DND-41 (cell line): ENCODE measurements around the gene CEP164.

Experiments used
- CTCF ChIP-seq: IDR thresholded peaks from 2 replicates; pipeline ENCODE4 v1.5.1; 2012; ENCODE audit warnings: borderline replicate concordance, low read length, moderate library complexity, mild to moderate bottlenecking; ENCODE audit not compliant: poor library complexity, severe bottlenecking; ENCODE audit errors: extremely low read depth
- EZH2 ChIP-seq: IDR thresholded peaks from 3 replicates; pipeline ENCODE4 v1.6.1; 2012; ENCODE audit warnings: borderline replicate concordance, low read depth, mild to moderate bottlenecking, moderate library complexity, low read length, inconsistent platforms; ENCODE audit not compliant: severe bottlenecking

GRCh38 chr11:117354550-117354949 is 26.9 kb downstream of the CEP164 start:
- TF ChIP-seq CTCF (no peak), EZH2 (no peak)
